Stimulated activated CD4-positive, alpha-beta T cell treated with anti-CD3 and anti-CD28 coated beads, TNF-alpha, amount 100 ng/mL, for 48 hours (primary cell): Measurements from ENCODE around the gene OPTC.

Experiments used
- DNase-seq, 3 donors: peaks; one replicate each; pipeline ENCODE4 v3.0.0-alpha.2; 2020; ENCODE audit warnings: low read depth in 3 of 3

Gene OPTC

DNA sequence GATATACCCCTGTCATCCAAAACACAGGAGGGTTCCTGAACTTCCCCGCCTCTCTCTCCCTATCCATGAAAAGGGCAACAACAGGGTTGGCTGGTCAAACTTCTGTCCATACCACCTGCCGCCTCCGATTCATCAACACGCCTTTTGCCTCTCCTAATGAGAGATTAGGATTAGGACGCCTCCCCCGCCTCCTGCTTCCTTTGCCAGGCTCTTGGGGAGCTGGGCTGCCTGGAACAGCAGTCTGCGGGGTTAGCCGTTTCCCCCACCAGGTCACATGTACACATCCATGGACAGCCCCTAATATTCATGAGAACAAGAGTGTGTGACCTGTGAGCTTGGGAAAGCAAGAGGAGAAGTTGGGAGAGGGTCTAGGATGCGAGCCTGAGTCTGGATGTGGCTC is 2.3 kb upstream of the OPTC start:
- no peak for DNase-seq

DNA sequence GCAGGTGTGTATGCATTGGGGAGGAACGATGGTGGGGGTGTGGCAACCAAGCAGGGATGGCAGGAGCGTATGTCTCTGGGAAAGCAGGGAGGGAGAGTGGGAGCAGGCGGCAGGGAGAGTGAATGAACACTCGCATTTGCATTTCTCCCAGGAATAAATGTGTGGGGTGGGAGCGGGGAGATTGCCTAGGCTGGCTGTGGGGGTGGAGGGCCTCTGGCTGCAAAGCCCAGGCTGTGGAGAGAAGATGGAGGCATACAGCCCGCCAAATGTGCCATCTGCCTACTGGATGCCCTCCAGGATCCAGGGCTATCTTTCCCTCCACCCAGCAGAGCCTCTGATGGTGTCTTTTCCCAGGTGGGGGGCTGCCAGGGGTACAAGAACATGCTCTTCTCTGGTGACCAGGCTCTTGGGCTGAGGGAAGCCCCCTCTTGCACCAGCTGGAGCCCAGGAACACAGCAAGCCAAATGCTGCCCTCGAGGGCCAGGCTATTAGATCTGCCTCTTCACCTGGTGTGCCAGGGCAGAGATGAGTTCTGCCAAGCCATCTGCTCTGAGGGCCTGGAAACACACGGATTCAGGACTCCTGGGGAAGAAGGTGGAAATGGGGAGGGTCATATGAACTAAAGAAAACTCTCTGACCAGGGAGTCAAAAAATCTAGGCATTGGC is 1.7 kb upstream of the OPTC start:
- no peak for DNase-seq

DNA sequence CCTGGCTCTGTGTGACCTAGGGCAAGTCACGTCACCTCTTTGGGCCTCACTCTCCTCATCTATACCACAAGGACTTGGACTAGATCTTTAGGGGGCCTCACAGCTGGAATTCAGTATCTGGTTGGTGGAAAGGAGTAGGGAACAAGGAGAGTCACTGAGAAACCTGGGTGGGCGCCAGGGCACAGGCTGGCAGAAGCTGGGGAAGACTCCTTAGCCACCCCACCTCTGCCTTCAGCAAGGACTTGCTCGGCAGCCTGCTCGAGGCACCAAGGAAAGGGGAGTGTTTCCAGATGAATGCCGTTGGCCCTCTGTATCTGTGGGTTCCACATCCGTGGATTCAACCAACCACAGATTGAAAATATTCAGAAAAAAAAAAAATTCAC is 1.2 kb upstream of the OPTC start:
- DNase-seq: no peak

DNA sequence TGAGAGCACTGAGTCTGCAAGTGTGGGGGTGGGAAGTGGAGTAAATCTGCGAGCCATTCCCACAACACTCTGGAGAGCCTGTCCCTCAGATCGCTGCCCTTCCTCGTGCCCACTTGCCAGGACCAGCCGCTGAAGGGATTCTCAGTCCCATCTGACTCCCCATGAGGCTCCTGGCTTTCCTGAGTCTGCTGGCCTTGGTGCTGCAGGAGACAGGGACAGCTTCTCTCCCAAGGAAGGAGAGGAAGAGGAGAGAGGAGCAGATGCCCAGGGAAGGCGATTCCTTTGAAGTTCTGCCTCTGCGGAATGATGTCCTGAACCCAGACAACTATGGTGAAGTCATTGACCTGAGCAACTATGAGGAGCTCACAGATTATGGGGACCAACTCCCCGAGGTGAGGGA is 1.9 kb downstream of the OPTC start:
- no peak for DNase-seq

DNA sequence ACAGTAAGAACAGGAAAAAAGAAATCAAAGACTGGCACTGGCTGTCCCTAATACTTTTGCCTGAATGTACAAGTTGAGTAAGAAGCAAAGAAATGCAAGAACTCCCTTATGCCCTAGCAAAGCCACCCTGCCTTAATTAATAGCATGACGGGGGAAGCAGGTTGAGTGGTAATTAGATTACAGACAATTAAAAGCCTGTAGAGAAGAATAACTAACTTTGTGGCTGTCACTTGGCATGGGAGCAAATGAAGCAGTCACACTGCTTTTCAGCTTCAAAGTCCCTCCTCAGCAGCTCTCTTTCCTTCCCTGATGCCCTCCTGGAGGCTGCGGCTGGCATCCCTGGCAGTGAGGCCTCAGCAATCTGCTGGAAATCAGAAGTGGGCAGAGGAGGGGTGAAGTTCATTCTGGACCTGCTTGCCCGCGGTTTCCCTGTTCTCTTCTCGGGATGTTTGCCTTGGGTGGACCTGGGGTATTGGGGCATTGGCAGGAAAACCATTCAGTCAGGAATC is 3.4 kb downstream of the OPTC start:
- DNase-seq: no peak

DNA sequence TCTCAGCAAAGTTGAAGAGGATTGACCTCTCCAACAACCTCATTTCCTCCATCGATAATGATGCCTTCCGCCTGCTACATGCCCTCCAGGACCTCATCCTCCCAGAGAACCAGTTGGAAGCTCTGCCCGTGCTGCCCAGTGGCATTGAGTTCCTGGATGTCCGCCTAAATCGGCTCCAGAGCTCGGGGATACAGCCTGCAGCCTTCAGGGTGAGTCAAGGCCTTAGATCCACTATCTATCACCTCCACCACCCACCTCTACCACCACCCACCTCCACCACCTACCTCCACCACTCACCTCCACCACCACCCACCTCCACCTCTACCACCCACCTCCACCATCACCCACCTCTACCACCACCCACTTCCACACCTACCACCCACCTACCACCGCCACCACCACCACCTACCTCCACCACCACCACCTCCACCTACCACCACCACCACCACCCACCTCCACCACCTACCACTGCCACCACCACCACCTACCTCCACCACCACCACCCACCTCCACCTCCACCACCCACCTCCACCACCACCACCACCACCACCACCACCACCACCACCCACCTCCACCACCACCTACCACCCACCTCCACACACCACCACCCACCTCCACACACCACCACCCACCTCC is 5.8 kb downstream of the OPTC start:
- no peak for DNase-seq

DNA sequence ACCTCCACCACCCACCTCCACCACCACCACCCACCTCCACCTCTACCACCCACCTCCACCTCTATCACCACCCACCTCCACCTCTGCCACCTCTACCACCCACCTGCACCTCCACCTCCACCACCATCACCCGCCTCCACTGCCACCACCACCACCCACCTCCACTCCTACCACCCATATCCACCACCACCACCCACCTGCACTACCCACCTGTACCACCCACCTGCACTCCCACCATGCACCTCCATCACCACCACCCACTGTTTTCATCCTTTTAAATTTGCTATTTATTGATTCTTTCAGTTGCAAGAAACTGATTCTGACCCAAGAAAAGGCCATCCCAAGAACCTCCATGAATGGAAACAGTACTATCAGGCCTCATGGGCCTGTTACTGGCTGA is 6.3 kb downstream of the OPTC start:
- DNase-seq: no peak

DNA sequence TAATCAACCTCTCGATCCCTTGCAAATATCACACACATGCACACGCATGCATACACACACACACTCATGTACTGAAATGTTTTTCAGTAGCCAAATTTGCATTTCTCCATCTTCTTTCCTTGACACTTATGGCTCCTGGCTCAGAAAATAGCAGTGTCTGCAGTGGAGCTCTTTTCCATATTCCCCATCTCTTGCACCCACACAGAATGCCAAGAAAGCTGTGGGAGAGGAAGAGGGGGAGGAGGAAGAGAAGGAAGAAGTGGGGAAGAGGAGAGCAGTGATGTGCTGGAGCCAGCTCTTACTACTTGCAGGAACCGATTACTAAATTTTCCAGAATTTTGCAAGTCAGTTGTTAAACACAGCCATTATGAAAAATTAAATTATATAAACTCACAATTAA is 9.9 kb downstream of the OPTC start:
- DNase-seq: no peak

DNA sequence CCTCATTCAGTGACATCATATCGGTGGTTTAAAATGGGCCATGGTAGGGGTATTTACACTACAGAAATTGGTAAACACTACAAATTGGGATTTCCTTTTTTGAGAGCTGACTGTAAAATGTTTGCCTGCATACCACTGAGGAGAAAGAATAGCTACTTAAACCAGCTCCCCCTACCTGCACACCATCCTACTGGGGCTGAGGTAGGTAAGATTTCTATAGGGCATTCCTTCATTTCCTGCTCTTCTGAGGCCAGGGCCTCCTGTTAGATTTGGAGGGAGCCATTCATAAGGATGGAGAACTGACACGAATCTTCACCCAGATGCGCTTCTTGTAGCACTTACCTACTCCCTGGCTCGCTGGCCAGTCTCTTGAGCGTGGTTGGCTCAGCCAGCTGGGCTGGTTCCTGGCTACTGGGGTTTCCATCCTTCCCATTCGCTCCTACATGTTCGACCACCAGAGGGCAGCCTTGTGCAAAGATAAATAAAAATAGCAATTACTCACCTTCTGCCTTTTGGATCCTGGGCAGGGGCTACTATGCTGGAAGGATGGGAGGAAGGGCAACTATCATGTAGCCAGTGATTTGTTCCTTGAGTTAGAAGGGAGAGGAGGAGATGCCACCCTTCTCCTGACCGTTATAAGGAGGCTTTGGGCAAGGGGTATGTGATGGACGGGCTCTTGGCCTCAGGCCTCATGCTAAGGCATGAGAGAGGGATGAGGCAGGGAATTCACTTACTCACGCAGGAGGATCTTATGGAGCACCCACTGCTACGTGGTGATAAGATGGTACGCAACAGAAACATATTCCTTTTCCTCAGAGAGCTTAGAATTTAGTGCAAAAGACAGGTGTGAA is 10.7 kb downstream of the OPTC start:
- DNase-seq: peak; percentile 27 to 74 (median 70)

DNA sequence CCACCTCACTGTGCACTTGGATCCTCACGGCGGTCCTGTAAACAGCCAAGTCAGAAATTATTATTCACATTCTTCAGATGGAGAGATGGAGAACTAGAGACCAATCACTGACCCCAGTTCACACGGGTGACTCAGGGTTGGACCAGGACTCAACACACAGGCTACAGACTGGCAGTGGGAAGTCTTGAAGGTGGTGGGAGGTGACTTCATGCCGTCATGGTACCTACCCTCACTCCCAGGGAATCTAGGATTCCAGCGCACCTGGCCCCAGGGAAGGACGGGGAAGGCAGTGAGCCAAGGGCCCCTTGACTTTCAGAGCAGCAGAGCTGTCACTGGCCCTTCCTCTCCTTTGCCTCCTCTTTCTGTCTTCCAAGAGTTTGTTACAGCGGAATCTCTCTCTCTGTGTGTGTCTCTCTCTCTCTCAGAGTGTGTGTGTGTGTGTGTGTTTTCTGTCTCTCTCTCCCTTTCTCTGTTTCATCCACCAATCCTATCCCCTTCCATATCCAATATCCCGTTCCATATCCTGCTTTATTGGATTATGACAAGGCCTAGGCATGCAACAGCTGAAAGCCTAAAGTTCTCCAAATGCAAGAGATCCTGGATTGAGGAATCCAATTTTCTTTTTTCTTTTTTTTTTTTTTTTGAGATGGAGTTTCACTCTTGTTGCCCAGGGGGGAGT is 11.7 kb downstream of the OPTC start:
- DNase-seq: no peak

DNA sequence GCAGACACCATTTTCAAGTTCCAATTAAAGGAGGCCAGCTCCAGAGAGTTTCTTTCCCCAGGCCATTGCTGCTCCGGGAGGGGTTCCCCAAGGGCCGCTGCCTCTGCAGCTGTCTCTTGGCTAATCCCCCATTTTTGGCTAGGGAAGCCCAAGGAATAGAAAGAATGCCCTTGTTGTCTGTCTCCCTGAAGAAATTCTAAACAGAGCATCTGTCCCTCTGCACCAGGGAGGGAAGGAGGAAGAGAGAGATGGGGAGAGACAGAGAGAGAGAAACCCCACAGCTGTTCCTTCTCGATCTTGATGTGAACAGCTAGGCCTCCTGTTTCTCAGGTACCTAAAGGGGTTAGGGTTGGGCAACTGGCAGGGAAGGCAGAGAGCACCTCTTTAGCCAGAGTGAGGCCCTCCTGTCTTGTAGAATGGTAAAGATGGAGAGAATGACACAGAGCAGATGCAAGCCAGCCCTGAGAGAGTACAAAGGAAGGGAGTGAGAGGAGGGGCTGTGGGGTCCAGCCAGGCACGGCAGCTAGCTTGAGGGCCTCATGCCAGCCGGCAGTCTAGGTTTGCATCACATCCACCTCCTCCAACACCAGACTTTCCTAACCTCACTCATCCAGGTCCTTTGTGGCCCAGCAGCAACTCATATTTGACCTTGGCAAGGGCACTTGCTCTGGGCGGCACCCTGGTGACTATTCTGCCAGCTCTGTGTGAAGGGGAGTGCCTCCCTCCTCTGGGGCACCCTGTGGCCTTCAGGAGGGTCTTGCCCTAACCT is 13.1 kb downstream of the OPTC start:
- no peak for DNase-seq

DNA sequence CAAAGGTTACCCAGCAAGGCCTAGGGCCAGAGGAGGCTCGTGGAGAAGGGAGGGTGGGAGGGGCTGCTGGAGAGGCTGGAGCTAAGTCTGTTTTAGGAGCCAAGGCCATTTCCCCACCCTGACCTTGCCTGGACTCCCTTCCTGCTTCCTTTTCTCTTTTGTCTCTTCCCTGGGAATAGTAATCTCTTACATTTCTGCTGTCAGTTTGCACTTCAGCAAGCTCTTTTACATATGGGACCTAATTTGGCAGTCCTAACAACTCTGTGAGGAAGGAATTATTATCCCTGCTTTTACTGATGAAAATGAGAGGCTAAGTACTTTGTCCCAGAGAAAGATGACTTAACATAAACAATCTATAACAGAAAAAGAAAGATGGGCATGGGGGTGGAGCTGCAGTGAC is 13.8 kb downstream of the OPTC start:
- no peak for DNase-seq

DNA sequence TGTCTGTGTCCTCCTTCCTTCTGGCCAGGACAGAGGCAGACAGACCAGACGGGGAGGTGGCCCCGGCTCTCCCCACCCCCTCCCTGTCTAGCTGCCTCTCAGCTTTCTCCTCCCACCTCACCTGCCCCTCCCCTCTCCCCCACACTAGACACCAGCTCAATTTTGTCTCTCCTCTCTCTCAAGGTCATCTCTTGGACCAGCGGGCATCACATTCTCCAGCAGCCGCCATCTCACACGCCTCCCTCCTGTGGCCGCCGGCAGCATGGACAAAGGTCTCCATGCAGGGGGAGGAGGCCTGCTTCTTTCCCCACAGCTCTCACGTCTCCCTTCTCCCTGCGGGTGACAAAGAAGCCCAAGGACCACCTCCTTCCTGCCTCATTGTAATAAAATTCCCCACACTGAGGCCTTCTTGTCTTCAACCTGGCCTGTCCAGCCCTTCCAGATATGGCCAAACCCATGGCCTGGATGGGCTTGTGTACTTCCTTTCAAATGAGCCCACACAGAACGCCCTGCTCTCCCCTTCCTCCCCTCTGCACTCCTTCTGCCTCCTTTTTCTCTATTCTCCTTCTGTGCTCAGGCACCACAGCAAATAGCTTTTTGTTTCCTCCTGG is 14.6 kb downstream of the OPTC start:
- DNase-seq: no peak

DNA sequence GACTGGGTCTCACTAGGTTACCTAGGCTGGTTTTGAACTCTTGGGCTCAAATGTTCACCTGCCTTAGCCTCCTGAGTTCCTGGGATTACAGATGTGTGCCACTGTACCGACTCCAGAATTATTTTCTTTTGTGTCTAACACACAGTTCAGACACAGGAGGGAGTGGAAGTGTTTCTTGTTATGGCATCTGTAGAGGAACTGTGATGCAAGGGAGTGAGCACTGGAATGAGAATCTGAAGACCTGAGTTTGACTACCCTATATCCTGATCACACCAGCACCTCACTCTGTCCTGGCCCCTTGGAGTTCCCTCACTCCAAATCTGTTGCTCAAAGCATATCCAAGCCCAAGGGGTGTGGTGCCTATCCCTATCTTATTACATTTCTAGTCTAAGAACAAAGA is 15.2 kb downstream of the OPTC start:
- no peak for DNase-seq

DNA sequence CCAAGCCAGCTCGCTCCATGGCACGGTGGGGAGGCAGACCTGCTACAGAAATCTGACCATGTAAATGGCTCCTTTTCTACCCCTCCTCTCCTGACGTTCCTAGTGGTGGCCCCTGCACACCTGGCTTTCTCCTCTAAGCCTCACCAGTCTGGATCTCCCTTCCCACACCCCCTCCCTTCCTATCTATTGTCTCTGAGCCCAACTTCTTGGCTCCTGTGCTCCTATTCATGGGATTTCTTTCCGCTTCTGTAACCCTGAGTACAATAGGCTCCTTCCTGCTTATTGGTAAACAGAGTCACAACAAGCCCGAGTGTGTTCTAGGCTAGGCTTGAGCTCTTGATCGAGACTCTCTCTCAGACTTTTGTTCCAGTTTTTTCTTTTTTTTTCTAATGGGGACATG is 17.6 kb downstream of the OPTC start:
- no peak for DNase-seq

DNA sequence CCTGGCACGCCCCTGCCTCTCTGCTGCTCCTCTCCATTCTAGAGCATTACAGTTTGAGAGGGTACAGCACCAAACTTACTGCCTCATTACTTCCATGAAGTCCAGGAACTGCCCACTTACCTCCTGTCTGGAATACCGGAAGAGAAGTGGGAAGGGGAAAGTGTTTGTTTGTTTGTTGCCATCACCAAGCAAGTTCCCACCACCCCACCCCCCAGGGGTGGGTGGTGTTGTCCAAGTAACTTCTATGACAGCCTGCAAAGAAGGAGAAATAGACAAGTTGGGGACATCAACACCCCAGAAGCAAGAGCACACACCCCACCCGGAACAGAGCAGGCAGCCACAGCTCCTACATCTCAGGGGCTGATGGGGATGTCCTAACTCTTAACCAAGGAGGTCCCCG is 18.0 kb downstream of the OPTC start:
- DNase-seq: no peak

DNA sequence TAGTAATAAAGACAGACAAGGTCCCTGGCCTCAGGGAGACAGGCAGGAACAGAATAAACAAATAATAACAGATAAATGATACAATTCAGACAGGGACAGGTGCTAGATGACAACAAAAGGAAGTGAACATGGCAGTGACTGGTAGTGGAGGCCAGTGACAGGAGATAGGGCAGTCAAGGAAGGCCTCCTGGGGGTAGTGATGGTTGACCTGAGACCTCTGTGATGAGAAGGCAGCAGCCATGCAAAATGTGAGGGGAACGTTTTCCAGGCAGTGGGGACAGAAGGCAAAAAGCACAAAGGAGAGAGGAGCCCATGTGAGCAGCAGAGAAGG is 18.5 kb downstream of the OPTC start:
- DNase-seq: no peak

DNA sequence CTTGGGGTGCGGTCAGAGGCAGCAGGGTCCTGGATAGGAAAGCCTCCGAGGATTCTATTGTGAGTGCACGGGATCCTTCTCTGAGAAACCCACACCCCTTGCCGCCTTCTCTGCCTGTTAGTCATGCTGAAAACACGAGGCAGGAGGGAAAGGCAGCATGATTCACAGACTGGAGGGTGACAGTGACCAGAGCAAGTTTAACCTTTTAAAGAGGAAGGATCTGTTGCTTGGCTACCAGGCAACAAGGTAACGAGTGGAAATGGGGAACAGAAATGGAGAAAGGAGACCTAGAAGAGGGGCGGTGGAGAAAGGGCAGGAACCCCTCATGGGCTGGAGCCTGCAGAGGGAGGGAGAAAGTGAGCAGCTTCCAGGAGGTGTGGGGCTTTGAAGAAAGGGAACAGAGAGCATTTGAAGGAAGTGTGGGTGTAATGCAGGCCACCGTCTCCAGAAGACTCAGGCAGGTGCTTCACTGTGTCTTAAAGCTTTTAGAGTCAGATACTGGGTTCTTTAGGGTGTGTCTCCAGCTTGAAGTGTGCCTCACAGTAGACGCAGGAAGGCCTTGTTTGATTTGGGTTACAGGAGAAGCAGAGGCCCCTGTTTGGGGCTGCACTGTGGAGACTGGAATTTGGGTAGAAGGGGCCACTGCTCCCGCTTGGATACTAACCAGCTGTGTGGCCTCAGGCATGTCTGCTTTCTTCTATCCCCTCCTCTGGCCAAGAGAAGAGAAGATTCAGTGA is 19.1 kb downstream of the OPTC start:
- peak; percentile 29 to 48 (median 46) for DNase-seq

DNA sequence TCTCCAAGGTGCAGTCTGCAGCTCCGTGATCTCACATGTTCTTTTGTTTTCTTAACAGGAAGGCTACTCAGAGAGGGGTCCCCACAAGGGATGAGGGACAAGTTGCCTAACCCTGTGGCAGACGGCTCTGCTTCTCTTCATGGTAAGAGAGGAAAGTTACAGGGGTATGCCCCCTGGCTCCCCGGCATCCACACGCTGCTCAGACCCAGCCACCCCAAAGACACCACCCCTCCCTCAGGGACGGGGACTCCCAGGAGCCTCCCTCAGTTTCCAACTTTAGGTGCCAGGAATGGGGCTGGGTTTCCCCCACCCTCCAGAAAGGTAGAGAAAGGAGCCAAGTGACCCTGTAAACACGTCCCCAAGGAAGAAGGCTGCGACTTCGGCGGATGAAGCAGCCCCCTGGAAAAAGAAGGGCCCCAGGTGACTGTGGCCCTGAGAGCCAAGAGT is 19.7 kb downstream of the OPTC start:
- no peak for DNase-seq

DNA sequence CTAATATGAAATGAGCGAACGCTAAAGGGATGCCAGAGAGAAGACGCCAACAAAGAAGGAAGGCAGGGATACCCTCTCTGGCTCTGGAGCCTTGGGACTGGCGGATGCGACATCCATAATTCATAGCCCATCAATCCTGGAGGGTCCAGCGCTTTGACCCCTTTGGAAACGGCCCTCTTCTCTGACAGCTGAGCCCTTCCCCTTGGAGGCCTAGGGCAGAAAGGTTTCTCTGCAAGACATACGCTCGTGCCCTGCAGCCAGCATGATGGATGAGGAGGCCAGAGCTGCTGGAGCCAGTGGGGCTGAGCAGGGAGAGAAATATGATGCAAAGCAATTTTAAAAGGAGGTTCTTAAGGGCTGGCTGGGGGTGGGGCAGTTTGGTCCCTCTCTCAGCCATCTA is 22.2 kb downstream of the OPTC start:
- no peak for DNase-seq
